Measurements from ENCODE around the gene POLR2J3. TPM values are rescaled to one million over a fixed set of nuclear protein-coding genes. Genes with fewer than 3 reads are reported as not detected.
"Not testable (repeated sequence)": the region's sequence is repeated elsewhere in the genome, so short reads cannot be mapped to it uniquely, and the experiment has no call there.

The POLR2J3 gene
- total and polyA plus RNA-seq, 2 donors (not counting 1 experiment from before 2014, with no cell fraction given), result 166 to 192 TPM

DNA sequence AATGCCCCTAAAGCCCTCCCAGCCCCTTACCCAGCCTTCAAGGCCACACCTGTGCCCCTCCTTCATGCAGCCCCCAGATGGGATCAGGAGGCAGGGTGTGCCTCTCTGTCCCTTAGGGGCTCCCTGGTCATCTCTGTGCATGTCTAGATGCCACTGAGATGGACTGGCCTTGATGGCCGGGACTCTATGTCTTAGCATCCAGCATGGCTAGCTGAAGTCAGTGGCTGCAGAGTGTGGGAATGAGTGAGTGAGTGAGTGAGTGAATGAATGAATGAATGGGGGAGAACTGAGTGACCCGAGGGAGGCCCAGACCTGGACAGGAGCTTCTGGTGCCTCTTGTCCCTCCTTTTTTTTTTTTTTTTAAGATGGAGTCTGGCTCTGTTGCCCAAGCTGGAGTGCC, 40.3 kb downstream of the POLR2J3 start:
- H3K27ac ChIP-seq (ENCODE audit: low read length in 2 of 2); H3K9me3 Mint-ChIP-seq (ENCODE audit: insufficient read depth); DNase-seq; H3K4me1 ChIP-seq (ENCODE audit: control insufficient read depth in 2 of 2, insufficient read depth in 2 of 2, low read length in 2 of 2); H3K27me3 Mint-ChIP-seq; H3K27ac Mint-ChIP-seq; H3K27me3 ChIP-seq (replicated peaks in 1 of 4; ENCODE audit: control extremely low read depth in 1 of 4, control insufficient read depth in 3 of 4, insufficient read depth in 4 of 4, low read length in 3 of 4); intact Hi-C loops (cut with micrococcal nuclease); ATAC-seq (ENCODE audit: low read depth); POLR2A ChIA-PET; H3K9ac ChIP-seq (ENCODE audit: low read length); H2AFZ ChIP-seq (ENCODE audit: insufficient read depth, low read depth, low read length, poor library complexity, severe bottlenecking); H3K4me1 Mint-ChIP-seq; H3K4me3 Mint-ChIP-seq; H3K36me3 ChIP-seq (replicated peaks in 1 of 2; ENCODE audit: control extremely low read depth in 1 of 2, control insufficient read depth in 1 of 2, extremely low read depth in 1 of 2, insufficient read depth in 2 of 2, low read length in 1 of 2); H3K79me2 ChIP-seq (ENCODE audit: control insufficient read depth, insufficient read depth, low read length); H3K9me3 ChIP-seq (ENCODE audit: control extremely low read depth in 1 of 3, control insufficient read depth in 2 of 3, insufficient read depth in 1 of 3, low read length in 2 of 3); CTCF ChIA-PET; H4K20me1 ChIP-seq (ENCODE audit: control insufficient read depth, insufficient read depth, low read length, poor library complexity, severe bottlenecking); H3K4me2 ChIP-seq (replicated peaks; ENCODE audit: low read depth, low read length, poor library complexity, severe bottlenecking); H3K4me3 ChIP-seq (ENCODE audit: control extremely low read depth in 1 of 5, extremely low read depth in 1 of 5, insufficient read depth in 1 of 5, low read depth in 2 of 5, low read length in 4 of 5): not testable (repeated sequence)
- WGBS (ENCODE audit: insufficient coverage), result 100% methylated on average over 1 of the region's 2 CpGs

GRCh38 chr7:102531583-102531982, 40.8 kb downstream of the POLR2J3 start:
- H3K9ac ChIP-seq (ENCODE audit: low read length); H3K27me3 Mint-ChIP-seq; H3K36me3 ChIP-seq (replicated peaks in 1 of 2; ENCODE audit: control extremely low read depth in 1 of 2, control insufficient read depth in 1 of 2, extremely low read depth in 1 of 2, insufficient read depth in 2 of 2, low read length in 1 of 2); DNase-seq; ATAC-seq (ENCODE audit: low read depth); H2AFZ ChIP-seq (ENCODE audit: insufficient read depth, low read depth, low read length, poor library complexity, severe bottlenecking); H4K20me1 ChIP-seq (ENCODE audit: control insufficient read depth, insufficient read depth, low read length, poor library complexity, severe bottlenecking); H3K79me2 ChIP-seq (ENCODE audit: control insufficient read depth, insufficient read depth, low read length); H3K27ac ChIP-seq (ENCODE audit: low read length in 2 of 2); H3K9me3 Mint-ChIP-seq (ENCODE audit: insufficient read depth); H3K4me3 ChIP-seq (ENCODE audit: control extremely low read depth in 1 of 5, extremely low read depth in 1 of 5, insufficient read depth in 1 of 5, low read depth in 2 of 5, low read length in 4 of 5); H3K9me3 ChIP-seq (ENCODE audit: control extremely low read depth in 1 of 3, control insufficient read depth in 2 of 3, insufficient read depth in 1 of 3, low read length in 2 of 3); H3K4me1 ChIP-seq (ENCODE audit: control insufficient read depth in 2 of 2, insufficient read depth in 2 of 2, low read length in 2 of 2); intact Hi-C loops (cut with micrococcal nuclease); H3K4me2 ChIP-seq (replicated peaks; ENCODE audit: low read depth, low read length, poor library complexity, severe bottlenecking); H3K27me3 ChIP-seq (replicated peaks in 1 of 4; ENCODE audit: control extremely low read depth in 1 of 4, control insufficient read depth in 3 of 4, insufficient read depth in 4 of 4, low read length in 3 of 4); H3K4me1 Mint-ChIP-seq; H3K27ac Mint-ChIP-seq; H3K4me3 Mint-ChIP-seq; CTCF ChIA-PET; POLR2A ChIA-PET: not testable (repeated sequence)
- no CpG with 5 or more reads among the region's 7 CpGs for WGBS (ENCODE audit: insufficient coverage)

DNA sequence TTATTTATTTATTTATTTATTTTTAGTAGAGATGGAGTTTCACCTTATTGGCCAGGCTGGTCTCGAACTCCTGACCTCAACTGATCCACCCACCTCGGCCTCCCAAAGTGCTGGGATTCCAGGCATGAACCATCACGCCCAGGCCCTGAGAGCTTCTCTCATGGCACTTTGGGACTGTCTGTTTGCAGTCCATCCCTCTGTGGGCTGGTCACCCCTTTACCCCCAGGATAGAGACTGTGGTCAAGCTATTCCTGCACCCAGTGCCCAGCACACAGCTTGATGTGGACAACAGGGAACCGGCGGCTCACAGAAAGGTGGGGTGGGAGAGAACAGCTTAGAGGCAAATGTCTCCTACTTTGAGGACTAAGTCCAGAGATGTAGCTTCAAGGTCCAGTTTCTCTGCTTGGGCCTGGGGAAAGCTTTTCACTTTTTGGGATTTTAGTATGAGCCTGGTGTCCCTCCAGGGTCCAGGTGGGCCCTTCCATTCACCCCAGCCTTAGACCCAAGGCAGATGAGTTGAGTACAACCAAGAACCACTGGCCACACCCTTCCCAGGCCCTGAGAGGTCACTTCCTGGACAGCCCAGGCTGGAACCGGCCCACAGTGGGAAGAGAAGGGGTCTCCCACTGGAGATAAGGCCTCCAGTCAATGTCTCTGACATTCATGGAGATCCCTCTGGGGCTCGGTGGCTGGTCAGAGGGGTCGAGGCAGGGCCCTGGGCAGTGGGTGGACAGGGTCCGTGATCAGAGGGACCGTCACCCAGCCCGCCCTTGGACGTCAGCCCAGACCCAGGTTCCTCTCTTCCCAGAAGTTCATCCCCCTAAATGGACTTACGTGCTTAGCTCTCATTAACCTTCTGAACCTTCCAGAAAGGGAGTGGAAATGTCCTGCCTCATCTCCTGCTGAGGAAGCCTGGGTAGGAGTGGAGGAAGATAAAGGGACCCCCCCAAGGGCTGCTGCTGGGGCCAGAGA, 44.3 kb downstream of the POLR2J3 start:
- H3K4me3 ChIP-seq (ENCODE audit: control extremely low read depth in 1 of 5, extremely low read depth in 1 of 5, insufficient read depth in 1 of 5, low read depth in 2 of 5, low read length in 4 of 5); ATAC-seq (ENCODE audit: low read depth); DNase-seq; H3K4me1 ChIP-seq (ENCODE audit: control insufficient read depth in 2 of 2, insufficient read depth in 2 of 2, low read length in 2 of 2); H3K27ac Mint-ChIP-seq; H3K36me3 ChIP-seq (replicated peaks in 1 of 2; ENCODE audit: control extremely low read depth in 1 of 2, control insufficient read depth in 1 of 2, extremely low read depth in 1 of 2, insufficient read depth in 2 of 2, low read length in 1 of 2); H3K27me3 ChIP-seq (replicated peaks in 1 of 4; ENCODE audit: control extremely low read depth in 1 of 4, control insufficient read depth in 3 of 4, insufficient read depth in 4 of 4, low read length in 3 of 4); H3K27me3 Mint-ChIP-seq; CTCF ChIA-PET; H3K9ac ChIP-seq (ENCODE audit: low read length); intact Hi-C loops (cut with micrococcal nuclease); POLR2A ChIA-PET; H3K4me3 Mint-ChIP-seq; H3K9me3 ChIP-seq (ENCODE audit: control extremely low read depth in 1 of 3, control insufficient read depth in 2 of 3, insufficient read depth in 1 of 3, low read length in 2 of 3); H3K79me2 ChIP-seq (ENCODE audit: control insufficient read depth, insufficient read depth, low read length); H4K20me1 ChIP-seq (ENCODE audit: control insufficient read depth, insufficient read depth, low read length, poor library complexity, severe bottlenecking); H3K9me3 Mint-ChIP-seq (ENCODE audit: insufficient read depth); H3K27ac ChIP-seq (ENCODE audit: low read length in 2 of 2); H3K4me2 ChIP-seq (replicated peaks; ENCODE audit: low read depth, low read length, poor library complexity, severe bottlenecking); H2AFZ ChIP-seq (ENCODE audit: insufficient read depth, low read depth, low read length, poor library complexity, severe bottlenecking); H3K4me1 Mint-ChIP-seq: not testable (repeated sequence)
- WGBS (ENCODE audit: insufficient coverage), result no CpG with 5 or more reads among the region's 13 CpGs

- H2AFZ ChIP-seq (ENCODE audit: insufficient read depth, low read depth, low read length, poor library complexity, severe bottlenecking); intact Hi-C loops (cut with micrococcal nuclease); H3K4me3 Mint-ChIP-seq; ATAC-seq (ENCODE audit: low read depth); H3K36me3 ChIP-seq (replicated peaks in 1 of 2; ENCODE audit: control extremely low read depth in 1 of 2, control insufficient read depth in 1 of 2, extremely low read depth in 1 of 2, insufficient read depth in 2 of 2, low read length in 1 of 2); H3K4me1 Mint-ChIP-seq; H3K79me2 ChIP-seq (ENCODE audit: control insufficient read depth, insufficient read depth, low read length); H3K9me3 ChIP-seq (ENCODE audit: control extremely low read depth in 1 of 3, control insufficient read depth in 2 of 3, insufficient read depth in 1 of 3, low read length in 2 of 3); CTCF ChIA-PET; H3K4me3 ChIP-seq (ENCODE audit: control extremely low read depth in 1 of 5, extremely low read depth in 1 of 5, insufficient read depth in 1 of 5, low read depth in 2 of 5, low read length in 4 of 5); H3K27me3 Mint-ChIP-seq; POLR2A ChIA-PET; H3K27ac Mint-ChIP-seq; H3K9me3 Mint-ChIP-seq (ENCODE audit: insufficient read depth); H4K20me1 ChIP-seq (ENCODE audit: control insufficient read depth, insufficient read depth, low read length, poor library complexity, severe bottlenecking); H3K4me2 ChIP-seq (replicated peaks; ENCODE audit: low read depth, low read length, poor library complexity, severe bottlenecking); H3K4me1 ChIP-seq (ENCODE audit: control insufficient read depth in 2 of 2, insufficient read depth in 2 of 2, low read length in 2 of 2); DNase-seq; H3K9ac ChIP-seq (ENCODE audit: low read length); H3K27ac ChIP-seq (ENCODE audit: low read length in 2 of 2); H3K27me3 ChIP-seq (replicated peaks in 1 of 4; ENCODE audit: control extremely low read depth in 1 of 4, control insufficient read depth in 3 of 4, insufficient read depth in 4 of 4, low read length in 3 of 4): not testable (repeated sequence)
- WGBS (ENCODE audit: insufficient coverage), result no CpG with 5 or more reads among the region's 8 CpGs
These were observed 45.2 kb downstream of the POLR2J3 start for GRCh38 chr7:102527182-102527581.

All from B cell (primary cell).